ENCODE results near the gene MFGE8.

MFGE8 gene

GRCh38 chr15:88871313-88871712, 41.9 kb downstream of the MFGE8 start:
- no peak for DNase-seq

GRCh38 chr15:88866295-88866881, 46.8 kb downstream of the MFGE8 start:
- no peak for DNase-seq

GRCh38 chr15:88865498-88866099, 47.6 kb downstream of the MFGE8 start:
- DNase-seq = no peak

GRCh38 chr15:88864861-88865497, 48.2 kb downstream of the MFGE8 start:
- DNase-seq = no peak

- DNase-seq = no peak
Observed at GRCh38 chr15:88863412-88863811, 49.8 kb downstream of the MFGE8 start.

GRCh38 chr15:88860212-88860611, 53.0 kb downstream of the MFGE8 start:
- DNase-seq = no peak

GRCh38 chr15:88859550-88859949, 53.6 kb downstream of the MFGE8 start:
- no peak for DNase-seq

- no peak for DNase-seq
Observed at GRCh38 chr15:88858934-88859333, 54.2 kb downstream of the MFGE8 start.

- DNase-seq = no peak
Observed at GRCh38 chr15:88852476-88852875, 60.7 kb downstream of the MFGE8 start.

- DNase-seq = no peak
Observed at GRCh38 chr15:88849376-88850072, 63.7 kb downstream of the MFGE8 start.
